HG03097 (cell line): ENCODE results near the gene CRAT.

Experiments
- ATAC-seq: cut with Tn5 transposase; IDR thresholded peaks from one replicate; pipeline ENCODE4 v1.9.1; 2021; ENCODE audit not compliant: unreplicated experiment, low FRiP score

Gene CRAT

DNA sequence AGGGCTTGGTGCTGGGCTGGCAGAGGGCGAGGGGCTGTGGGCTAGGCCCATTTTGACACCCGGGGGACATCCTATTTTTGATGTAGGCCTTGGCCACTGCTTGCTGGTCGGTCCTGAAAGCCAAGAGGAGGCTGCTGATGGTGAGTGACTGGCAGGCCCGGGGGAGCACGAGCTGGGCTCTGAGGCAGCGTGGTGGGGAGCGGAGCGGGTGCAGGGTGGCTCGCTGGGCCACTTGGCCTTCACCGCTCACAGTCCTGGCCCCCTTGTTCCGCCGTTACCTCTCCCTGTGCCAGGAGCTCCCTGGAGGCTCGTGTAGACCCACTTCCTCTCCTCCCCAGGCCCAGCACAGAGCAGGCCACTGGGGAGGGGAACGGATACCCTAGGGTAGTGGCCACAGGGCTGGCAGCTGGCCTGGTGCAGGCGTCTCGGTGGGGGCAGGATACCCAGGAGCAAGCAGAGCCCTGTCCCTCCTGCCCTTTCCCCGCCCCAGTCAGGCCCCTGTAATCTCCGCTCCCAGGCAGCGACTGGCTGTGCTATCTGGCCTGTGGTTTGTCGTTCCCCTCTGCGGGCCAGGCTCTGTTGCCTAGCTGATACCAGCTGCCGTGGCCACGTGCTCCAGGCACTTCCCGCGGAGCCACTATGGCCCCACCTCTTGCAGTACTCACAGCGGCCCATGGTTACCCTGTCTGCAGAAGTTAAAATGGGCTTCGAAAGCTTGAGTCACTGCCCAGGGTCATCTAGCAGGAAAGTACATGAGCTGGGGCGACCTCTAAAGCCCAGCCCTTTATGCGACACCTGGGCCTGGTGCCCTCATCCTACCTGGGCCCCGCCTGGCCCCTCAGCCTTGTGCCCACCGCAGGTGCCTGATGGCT, 41.4 kb downstream of the CRAT start:
- ATAC-seq = peak; percentile 60

DNA sequence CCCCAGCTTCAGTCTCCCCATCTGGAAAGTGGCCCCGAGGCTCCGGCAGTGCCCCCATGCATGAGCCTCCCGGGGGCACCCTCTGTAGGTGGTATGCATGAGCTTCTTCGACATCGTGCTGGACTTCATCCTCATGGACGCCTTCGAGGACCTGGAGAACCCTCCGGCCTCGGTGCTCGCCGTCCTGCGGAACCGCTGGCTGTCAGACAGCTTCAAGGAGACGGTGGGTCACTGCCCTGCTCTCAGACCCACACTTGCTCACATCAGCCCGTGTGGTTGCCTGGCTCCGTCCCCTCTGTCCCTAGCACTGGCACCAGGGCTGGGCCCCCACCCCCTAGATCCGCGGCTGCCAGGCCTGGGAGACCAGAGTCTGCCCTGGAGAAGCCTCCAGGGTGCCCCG, 42.5 kb downstream of the CRAT start:
- ATAC-seq = no peak

DNA sequence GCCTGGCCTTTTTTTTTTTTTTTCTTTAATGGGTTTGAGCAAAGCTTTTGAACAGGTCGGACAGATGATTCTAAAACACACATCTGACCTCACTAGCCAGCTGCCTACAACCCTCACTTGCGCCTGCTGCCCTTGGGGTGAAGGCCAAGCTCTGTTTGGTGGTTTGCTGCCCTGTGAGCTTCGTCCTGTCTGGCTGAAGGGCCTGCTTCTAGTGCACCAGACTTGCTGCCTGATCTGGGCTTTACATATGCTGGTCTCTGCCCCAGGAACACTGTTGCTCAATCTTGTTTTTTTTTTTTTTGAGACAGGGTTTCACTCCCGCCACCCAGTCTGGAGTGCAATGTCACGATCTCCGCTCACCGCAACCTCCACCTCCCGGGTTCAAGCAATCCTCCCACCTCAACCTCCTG, 46.1 kb downstream of the CRAT start:
- ATAC-seq = no peak

DNA sequence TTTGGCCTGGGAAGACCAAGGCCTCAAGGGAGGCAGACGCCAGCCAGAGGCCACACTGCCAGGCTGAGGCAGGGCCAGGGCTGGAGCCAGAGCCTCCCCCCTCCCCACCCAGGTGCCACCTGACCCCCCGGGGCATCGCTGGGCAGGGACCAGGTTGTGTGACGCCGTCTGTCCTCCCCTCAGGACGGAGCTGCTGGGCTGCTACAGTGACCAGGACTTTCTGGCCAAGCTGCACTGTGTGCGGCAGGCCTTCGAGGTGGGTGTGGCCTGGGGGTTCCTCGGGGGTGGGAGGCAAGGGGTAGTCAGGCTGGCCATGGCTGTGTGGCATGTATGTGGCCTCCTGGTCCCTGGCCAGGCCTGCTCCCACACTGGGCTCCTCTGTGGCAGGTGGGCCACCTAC, 47.5 kb downstream of the CRAT start:
- ATAC-seq = no peak

DNA sequence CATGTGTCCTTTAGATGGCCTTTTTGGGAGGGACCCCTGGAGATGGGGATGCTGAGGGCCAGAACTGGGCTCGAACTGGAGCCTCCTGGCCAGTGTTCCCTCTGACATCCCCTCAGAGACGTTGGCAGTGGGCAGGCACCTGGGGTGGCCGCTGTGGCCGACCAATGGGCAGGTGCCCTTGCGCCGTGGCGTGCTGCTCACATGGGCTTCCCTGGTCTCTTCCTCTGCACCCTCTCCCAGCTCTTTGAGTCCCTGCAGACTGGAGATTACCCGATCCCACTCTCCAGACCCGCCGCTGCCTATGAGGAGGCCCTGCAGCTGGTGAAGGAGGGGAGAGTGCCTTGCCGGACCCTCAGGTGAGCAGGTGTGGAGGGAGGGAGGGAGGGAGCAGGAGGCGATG, 49.6 kb downstream of the CRAT start:
- ATAC-seq = no peak

DNA sequence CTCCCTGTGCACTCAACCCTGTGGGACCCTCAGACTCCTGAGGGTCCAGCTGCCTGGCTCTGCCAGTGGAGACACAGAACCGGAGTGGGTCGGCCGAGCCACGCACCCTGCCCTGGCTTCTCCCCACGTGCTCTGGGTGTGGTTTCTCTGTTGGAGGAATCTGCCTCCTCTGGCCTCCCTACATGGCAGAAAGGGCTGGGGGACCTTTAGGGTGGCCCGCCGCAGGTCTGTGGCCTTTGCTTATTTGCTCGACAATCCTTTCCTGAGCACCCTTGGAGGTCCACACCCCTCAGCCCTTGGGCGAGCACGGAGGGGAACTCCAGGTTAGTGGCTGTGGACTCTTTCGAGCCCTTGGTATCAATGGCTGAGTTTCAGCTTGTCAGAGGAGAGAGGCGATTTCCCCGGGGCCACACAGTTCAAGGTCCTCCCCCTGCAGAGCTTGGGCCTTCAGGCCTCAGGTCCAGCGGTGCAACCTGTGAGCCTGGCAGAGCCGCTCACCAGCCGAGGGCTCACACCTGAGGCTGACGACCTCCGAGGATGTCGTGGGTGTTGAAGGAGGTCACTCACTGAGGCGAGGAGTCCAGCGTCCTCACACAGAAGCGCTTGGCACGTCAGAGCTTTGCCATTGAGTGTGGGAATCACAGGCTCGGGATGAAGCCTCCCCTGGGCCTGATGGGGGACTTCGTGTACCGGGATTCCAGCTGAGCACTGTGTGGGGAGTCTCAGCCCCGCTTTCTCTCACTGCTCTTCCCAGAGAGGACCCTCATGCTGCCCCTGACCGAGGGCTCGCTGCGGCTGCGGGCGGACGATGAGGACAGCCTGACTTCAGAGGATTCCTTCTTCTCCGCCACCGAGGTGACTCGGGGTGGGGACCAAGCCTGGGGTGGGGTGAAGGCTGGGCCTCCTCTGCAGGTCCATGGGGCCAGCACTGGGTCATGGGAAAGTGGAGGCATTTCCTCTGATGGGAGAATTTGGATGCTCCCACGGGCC, 50.5 kb downstream of the CRAT start:
- no peak for ATAC-seq

DNA sequence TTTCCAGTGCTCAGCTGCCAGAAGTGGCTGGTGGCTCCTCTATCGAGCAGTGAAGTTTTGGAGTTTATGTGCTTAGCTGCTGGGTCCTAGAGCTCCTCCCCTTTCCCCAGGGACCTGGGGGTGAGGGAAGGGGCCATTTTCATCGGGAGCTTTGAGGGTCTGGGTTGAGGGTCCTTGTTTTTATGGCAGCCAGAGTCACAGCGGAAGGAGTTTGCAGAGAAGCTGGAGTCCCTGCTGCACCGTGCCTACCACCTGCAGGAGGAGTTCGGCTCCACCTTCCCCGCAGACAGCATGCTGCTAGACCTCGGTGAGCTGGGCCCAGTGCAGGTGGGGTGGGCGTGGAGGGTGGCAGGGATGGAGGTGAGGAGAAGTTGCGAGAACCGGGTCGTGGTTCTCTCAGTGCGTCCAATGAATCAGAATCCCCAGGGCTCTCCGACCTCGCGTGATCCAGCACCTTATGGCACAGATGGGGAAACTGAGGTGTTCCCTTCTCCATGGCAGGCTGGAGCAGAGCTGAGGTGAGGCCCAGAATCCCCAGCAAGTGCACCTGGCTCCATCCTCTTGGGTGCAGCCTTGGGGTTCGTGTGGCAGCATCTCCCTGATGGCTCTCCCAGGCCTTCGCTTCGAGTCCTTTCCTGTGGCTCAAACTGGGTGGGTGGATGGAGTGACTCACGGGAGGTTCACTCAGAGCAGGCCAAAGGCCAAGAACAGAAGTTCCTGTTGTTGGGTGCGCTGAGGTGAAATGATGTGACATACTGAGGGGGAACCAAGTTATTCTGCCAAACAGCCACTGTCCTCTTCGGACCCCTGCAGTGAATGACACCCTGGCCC, 51.4 kb downstream of the CRAT start:
- ATAC-seq = no peak

DNA sequence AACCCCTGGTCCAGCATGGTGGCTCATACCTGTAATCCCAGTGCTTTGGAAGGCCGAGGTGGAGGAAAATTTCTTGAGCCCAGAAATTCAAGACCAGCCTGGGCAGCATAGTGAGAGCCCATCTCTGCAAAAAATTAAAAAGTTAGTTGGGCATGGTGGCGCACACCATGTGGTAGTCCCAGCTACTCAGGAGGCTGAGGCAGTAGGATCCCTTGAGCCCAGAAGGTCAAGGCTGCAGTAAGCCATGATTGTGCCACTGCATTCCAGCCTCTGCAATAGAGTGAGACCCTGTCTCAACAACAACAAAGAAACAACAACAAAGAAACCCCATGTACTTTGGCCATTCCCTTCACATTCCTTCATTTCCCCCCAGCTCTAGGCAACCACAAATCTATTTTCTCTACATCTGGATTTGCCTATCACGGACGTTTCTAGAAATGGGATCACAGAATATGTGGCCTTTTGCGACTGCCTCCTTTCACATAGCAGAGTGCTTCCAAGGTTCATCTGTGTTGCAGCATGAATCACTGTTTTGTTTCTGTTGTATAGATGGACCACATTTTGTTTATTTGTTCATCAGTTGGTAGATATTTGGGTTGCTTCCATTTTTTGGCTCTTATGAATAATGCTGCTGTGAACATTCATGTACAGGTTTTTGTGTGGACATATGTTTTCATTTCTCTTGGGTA, 56.3 kb downstream of the CRAT start:
- no peak for ATAC-seq

DNA sequence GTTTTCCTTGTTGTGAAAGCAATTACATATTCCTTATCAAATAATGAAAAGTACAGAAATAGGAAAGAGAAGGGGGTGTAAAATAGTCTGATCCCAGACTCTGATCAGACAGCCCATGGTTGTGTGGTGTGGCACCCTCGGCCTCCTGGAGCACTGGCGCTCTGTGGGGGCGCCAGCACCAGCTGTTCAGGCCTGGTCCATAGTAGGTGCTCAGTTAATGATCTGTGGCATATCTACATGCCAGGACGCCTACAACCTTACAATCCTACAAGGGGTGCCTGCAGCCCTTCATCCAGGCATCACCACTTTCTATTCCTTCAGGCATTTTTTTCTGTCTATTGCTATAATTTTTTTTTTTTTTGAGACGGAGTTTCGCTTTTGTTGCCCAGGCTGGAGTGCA, 57.6 kb downstream of the CRAT start:
- ATAC-seq = no peak

DNA sequence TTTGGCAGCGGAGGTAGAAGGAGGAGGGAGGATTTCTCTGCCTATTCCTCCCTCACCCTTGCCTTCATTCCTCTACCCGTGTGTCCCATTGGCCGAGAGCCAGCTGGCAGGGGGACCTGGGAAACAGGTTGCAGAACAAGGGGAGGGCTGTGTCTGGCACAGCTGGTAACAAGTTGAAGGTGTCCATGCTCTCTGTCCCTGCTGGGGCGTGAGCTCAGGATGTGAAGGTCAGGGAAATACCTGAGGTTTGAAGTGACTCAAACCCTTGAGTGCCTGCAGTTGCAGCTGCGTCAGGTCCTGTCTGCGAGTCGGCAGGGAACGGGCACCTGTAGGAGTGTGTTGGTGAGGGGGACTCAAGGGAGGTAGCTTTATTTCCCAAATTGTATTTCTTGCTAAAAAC, 58.0 kb downstream of the CRAT start:
- no peak for ATAC-seq
